ENCODE measurements around the gene SLC45A2.
A peak's percentile ranks its signal among the peaks of the same experiment; 100 is the strongest.
"Not testable (repeated sequence)": the region's sequence is repeated elsewhere in the genome, so short reads cannot be mapped to it uniquely, and the experiment has no call there.

SLC45A2 gene

GRCh38 chr5:33984671-33985124, at the start of gene SLC45A2:
Gene SLC45A2, minus strand, starts transcription at chr5:33984693. Its CDS starts 110 bp downstream, at chr5:33984583.
- DNase-seq (ENCODE audit: low spot score): no peak

- no peak for DNase-seq (ENCODE audit: low spot score)
Observed at GRCh38 chr5:34031966-34032365, 47.5 kb upstream of the SLC45A2 start.

- no peak for DNase-seq (ENCODE audit: low spot score)
Observed at GRCh38 chr5:34031117-34031516, 46.6 kb upstream of the SLC45A2 start.

GRCh38 chr5:34030585-34030984, 46.1 kb upstream of the SLC45A2 start:
- not testable (repeated sequence) for DNase-seq (ENCODE audit: low spot score)

- DNase-seq (ENCODE audit: low spot score): no peak
Observed at GRCh38 chr5:34030048-34030447, 45.6 kb upstream of the SLC45A2 start.

- no peak for DNase-seq (ENCODE audit: low spot score)
Observed at GRCh38 chr5:34028349-34028748, 43.9 kb upstream of the SLC45A2 start.

- DNase-seq (ENCODE audit: low spot score): no peak
Observed at GRCh38 chr5:34026089-34026761, 41.7 kb upstream of the SLC45A2 start.

- peak; percentile 85 for DNase-seq (ENCODE audit: low spot score)
Observed at GRCh38 chr5:34022121-34022705, 37.7 kb upstream of the SLC45A2 start.

- no peak for DNase-seq (ENCODE audit: low spot score)
Observed at GRCh38 chr5:34021334-34021733, 36.8 kb upstream of the SLC45A2 start.

GRCh38 chr5:34020726-34021125, 36.2 kb upstream of the SLC45A2 start:
- no peak for DNase-seq (ENCODE audit: low spot score)

GRCh38 chr5:34017254-34017653, 32.8 kb upstream of the SLC45A2 start:
- DNase-seq (ENCODE audit: low spot score): no peak

- DNase-seq (ENCODE audit: low spot score): no peak
Observed at GRCh38 chr5:34016750-34017149, 32.3 kb upstream of the SLC45A2 start.

- no peak for DNase-seq (ENCODE audit: low spot score)
Observed at GRCh38 chr5:34016222-34016621, 31.7 kb upstream of the SLC45A2 start.

- DNase-seq (ENCODE audit: low spot score): no peak
Observed at GRCh38 chr5:34015120-34015822, 30.8 kb upstream of the SLC45A2 start.

- DNase-seq (ENCODE audit: low spot score): no peak
Observed at GRCh38 chr5:34014626-34015025, 30.1 kb upstream of the SLC45A2 start.

GRCh38 chr5:34013547-34013946, 29.1 kb upstream of the SLC45A2 start:
- DNase-seq (ENCODE audit: low spot score): no peak

GRCh38 chr5:34012791-34013190, 28.3 kb upstream of the SLC45A2 start:
- DNase-seq (ENCODE audit: low spot score): no peak

GRCh38 chr5:34011536-34011935, 27.0 kb upstream of the SLC45A2 start:
- DNase-seq (ENCODE audit: low spot score): no peak

- not testable (repeated sequence) for DNase-seq (ENCODE audit: low spot score)
Observed at GRCh38 chr5:34010146-34010545, 25.7 kb upstream of the SLC45A2 start.

- no peak for DNase-seq (ENCODE audit: low spot score)
Observed at GRCh38 chr5:34009610-34010009, 25.1 kb upstream of the SLC45A2 start.

GRCh38 chr5:34008802-34009201, 24.3 kb upstream of the SLC45A2 start:
- DNase-seq (ENCODE audit: low spot score): no peak

- DNase-seq (ENCODE audit: low spot score): peak; percentile 94
Observed at GRCh38 chr5:34007621-34008600, 23.4 kb upstream of the SLC45A2 start, which contains the start of gene AMACR. Gene AMACR, minus strand, starts transcription at chr5:34008050. Its CDS starts 31 bp downstream, at chr5:34008019.
